Osteocyte (in vitro differentiated cells): ENCODE results near the gene SLC25A5. TPM values are rescaled to one million over a fixed set of nuclear protein-coding genes. Genes with fewer than 3 reads are reported as not detected.

ENCODE experiments used
- DNase-seq: peaks from one replicate; pipeline ENCODE4 v3.0.0; 2021; ENCODE audit warnings: mixed read lengths; ENCODE audit not compliant: unreplicated experiment; ENCODE audit errors: extremely low spot score
- H3K27ac Mint-ChIP-seq: one replicate; pipeline ENCODE4 v1.8.0; 2021; ENCODE audit warnings: mild to moderate bottlenecking, mixed read lengths; ENCODE audit not compliant: unreplicated experiment
- H3K27me3 Mint-ChIP-seq: one replicate; pipeline ENCODE4 v1.8.0; 2021; ENCODE audit warnings: mixed read lengths; ENCODE audit not compliant: unreplicated experiment
- H3K36me3 Mint-ChIP-seq: one replicate; pipeline ENCODE4 v1.8.0; 2021; ENCODE audit warnings: mixed read lengths; ENCODE audit not compliant: unreplicated experiment
- H3K4me1 Mint-ChIP-seq: one replicate; pipeline ENCODE4 v1.8.0; 2021; ENCODE audit warnings: mixed read lengths; ENCODE audit not compliant: unreplicated experiment
- H3K4me3 Mint-ChIP-seq: one replicate; pipeline ENCODE4 v1.8.0; 2021; ENCODE audit warnings: mild to moderate bottlenecking, moderate library complexity, mixed read lengths; ENCODE audit not compliant: unreplicated experiment
- H3K9me3 Mint-ChIP-seq: one replicate; pipeline ENCODE4 v1.8.0; 2021; ENCODE audit warnings: mixed read lengths; ENCODE audit not compliant: unreplicated experiment
- total RNA-seq: library from RNA; stranded (reverse); gene quantifications from 2 replicates; pipeline ENCODE4 v1.2.1, GENCODE V29; 2021
- TF ChIP-seq, protein P1 (sequence below): fragments of 200-600 bp; sonication (generic); IDR thresholded peaks from 2 replicates; pipeline ENCODE4 v1.5.0; 2021; ENCODE audit warnings: antibody characterized with exemption, mild to moderate bottlenecking, moderate library complexity

SLC25A5 gene
- total RNA-seq, 1 donor from 2014 or later: 245 TPM

DNA sequence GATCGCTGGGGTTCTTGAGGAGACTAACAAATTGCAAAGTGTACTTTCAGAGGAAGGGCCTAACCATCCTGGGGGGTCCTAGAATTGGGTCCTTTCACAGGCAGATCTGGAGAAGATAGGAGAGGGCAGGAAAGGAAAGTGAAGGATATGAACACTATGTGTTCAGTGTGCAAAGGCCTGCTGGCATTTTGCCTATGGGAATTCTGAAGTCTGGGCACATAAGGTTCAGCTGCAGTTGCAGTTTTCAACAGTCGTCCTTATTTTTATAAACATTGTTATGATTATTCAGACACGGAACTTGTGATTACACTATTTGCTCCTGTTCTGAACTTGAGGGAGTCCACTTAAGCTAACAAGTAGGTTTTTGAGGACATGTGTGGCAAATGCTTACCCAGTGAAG lies 1.3 kb upstream of the SLC25A5 start:
- no peaks in the 10 kb centered on the region for H3K36me3 Mint-ChIP-seq
- H3K27me3 Mint-ChIP-seq: no peaks in the 10 kb centered on the region
- DNase-seq: no peak
- no peak overlapping the region for H3K4me3 Mint-ChIP-seq
- no peak overlapping the region for H3K27ac Mint-ChIP-seq
- TF ChIP-seq, protein P1, sequence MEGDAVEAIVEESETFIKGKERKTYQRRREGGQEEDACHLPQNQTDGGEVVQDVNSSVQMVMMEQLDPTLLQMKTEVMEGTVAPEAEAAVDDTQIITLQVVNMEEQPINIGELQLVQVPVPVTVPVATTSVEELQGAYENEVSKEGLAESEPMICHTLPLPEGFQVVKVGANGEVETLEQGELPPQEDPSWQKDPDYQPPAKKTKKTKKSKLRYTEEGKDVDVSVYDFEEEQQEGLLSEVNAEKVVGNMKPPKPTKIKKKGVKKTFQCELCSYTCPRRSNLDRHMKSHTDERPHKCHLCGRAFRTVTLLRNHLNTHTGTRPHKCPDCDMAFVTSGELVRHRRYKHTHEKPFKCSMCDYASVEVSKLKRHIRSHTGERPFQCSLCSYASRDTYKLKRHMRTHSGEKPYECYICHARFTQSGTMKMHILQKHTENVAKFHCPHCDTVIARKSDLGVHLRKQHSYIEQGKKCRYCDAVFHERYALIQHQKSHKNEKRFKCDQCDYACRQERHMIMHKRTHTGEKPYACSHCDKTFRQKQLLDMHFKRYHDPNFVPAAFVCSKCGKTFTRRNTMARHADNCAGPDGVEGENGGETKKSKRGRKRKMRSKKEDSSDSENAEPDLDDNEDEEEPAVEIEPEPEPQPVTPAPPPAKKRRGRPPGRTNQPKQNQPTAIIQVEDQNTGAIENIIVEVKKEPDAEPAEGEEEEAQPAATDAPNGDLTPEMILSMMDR: no peak
- H3K9me3 Mint-ChIP-seq: no peaks in the 10 kb centered on the region
- peaks cover 8% of the 10 kb centered on the region for H3K4me1 Mint-ChIP-seq

DNA sequence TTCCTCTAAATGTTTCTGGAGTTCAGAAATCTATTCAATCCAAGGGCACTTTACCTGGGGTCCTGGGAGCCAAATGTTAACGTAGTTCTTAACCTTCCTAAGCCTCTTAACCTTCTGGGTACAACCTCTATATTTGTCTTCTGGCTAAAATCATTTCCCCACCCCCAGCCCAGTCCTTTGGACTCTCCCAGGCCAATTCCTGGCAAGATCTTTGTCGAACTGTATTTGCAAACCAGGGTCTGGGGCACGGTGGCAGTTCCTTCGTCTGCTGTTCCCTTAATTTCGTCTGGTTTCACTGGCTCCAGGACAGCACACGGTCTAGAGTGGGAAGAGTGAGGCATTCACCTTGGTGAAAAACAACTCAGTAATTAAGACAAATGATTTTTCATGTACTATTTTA lies 811 bp upstream of the SLC25A5 start:
- Mint-ChIP-seq H3K36me3 (no peaks in the 10 kb centered on the region), H3K27ac (no peak overlapping the region), H3K4me1 (peaks cover 8% of the 10 kb centered on the region), H3K27me3 (no peaks in the 10 kb centered on the region), H3K9me3 (no peaks in the 10 kb centered on the region), H3K4me3 (no peak overlapping the region)
- TF ChIP-seq, protein P1: no peak
- DNase-seq: no peak

DNA sequence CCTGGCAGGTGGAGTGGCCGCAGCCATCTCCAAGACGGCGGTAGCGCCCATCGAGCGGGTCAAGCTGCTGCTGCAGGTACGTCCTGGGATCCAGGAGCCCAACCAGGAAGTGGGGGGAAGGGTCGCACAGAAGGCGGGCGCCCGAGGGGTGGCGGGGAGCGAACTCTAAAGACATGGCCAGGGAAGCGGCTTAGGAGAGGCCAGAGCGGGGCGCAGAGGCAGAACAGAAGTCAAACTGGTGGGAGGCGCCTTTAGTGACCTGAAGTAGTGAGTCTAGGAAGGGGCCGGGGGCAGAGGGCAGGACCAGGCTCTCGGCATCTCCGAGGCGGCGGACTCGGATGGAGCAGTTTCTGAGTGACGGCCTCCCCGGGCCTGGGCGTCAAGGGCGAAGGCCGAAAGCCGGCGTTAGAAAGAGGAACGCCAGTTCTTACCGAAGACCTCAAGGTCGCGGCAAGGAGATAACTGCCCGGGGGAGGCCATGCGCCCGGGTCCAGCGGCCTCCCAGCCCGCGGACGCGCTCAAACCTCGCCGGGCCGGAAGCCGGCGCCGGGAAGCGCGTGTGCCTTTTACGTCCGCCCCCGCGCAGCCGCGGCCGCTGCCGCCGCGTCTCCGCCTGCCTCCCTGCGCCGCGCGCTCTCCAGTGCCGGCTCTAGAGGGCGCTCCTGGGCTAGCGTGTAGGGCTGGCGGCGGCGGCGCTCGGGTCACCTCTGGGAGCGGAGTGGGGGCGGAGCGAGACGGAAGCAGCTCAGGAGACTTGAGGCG lies 488 bp downstream of the SLC25A5 start:
- peaks cover 8% of the 10 kb centered on the region for H3K4me1 Mint-ChIP-seq
- TF ChIP-seq, protein P1: peak; percentile 78
- H3K4me3 Mint-ChIP-seq: peak overlapping the region; percentile 81
- H3K27me3 Mint-ChIP-seq: no peaks in the 10 kb centered on the region
- H3K9me3 Mint-ChIP-seq: no peaks in the 10 kb centered on the region
- peak overlapping the region; percentile 84 for H3K27ac Mint-ChIP-seq
- peak; percentile 94 for DNase-seq
- no peaks in the 10 kb centered on the region for H3K36me3 Mint-ChIP-seq

DNA sequence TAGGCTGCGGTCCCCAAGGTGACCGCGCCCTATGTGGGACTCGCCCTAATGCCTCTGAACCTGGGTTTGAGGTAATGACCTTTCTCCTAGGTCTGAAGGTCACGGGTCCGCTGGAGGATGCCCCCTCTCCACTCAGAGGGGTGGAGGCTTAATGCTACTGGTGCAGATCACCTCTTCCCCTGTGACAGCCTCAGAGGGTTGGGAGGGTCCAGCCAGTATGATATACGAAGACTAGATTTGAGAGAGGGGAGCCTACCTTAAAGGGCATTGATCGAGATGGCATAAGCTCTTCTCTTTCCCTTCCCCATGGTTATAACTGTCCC lies 1.0 kb downstream of the SLC25A5 start:
- Mint-ChIP-seq H3K4me3 (peak overlapping the region; percentile 81), H3K27me3 (no peaks in the 10 kb centered on the region), H3K4me1 (peaks cover 8% of the 10 kb centered on the region), H3K27ac (peak overlapping the region; percentile 75), H3K9me3 (no peaks in the 10 kb centered on the region), H3K36me3 (no peaks in the 10 kb centered on the region)
- TF ChIP-seq, protein P1: peak; percentile 9
- DNase-seq: no peak

DNA sequence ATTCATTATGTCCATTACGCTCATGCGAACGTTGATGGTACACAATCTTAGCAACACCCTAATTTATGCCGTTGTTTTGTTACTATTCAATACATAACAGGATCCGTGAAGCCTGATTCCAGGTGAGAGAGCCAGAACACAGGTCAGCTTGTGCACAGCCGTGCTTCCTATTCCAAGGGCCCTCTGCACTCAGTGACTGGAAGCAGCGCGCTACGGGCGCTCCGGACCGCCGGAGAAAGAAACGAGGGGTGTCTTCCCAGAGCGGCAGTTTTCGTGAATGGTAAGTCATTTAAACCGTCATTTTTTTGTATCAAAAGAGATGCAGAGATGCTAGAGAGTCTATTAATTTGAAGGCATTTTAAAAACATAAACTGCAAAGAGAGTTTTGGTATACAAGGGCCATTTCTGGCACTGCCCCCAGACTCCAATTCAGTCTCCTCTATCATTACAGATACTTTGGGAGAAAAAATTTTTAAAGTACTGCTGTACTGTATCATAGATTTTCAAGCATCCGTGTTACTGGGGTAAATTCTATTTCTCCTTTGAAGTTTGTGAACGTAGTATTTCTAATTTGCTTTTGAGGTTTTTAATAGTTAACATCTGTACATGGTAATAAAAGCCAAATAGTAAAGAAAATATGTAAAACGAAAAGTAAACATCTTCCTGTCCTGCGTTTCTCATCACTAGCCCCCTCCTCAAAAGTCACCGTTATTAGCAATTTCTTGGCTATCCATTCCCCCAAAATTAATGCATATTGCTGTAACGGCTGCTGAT lies 6.6 kb downstream of the SLC25A5 start:
- H3K27ac Mint-ChIP-seq: no peak overlapping the region
- peaks cover 4% of the 10 kb centered on the region for H3K27me3 Mint-ChIP-seq
- H3K4me1 Mint-ChIP-seq: peaks cover 6% of the 10 kb centered on the region
- DNase-seq: no peak
- H3K36me3 Mint-ChIP-seq: no peaks in the 10 kb centered on the region
- TF ChIP-seq, protein P1: no peak
- no peak overlapping the region for H3K4me3 Mint-ChIP-seq
- no peaks in the 10 kb centered on the region for H3K9me3 Mint-ChIP-seq
